Measurements from ENCODE around the gene LARGE1.

The LARGE1 gene

DNA sequence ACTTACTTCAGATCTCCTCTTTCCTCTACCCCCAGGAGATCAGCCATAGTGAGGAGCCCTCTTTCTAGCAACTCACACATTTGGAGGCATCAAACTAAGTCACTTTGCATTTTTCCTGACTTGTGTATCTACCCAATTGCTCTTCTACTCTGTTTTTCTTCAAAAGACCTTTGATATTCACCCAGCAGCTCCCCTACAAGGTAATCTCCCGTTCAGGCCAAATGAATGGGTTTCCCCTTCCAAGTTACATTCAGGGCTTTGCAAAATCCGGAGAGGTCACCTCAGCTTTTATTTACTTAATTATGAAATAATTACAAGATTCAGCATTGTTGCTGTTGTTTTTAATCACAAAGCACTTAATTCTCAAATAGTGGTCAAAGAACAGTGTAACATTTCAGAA is 6.1 kb downstream of the LARGE1 start:
- no peak for DNase-seq (ENCODE audit: low read depth in 2 of 2)

DNA sequence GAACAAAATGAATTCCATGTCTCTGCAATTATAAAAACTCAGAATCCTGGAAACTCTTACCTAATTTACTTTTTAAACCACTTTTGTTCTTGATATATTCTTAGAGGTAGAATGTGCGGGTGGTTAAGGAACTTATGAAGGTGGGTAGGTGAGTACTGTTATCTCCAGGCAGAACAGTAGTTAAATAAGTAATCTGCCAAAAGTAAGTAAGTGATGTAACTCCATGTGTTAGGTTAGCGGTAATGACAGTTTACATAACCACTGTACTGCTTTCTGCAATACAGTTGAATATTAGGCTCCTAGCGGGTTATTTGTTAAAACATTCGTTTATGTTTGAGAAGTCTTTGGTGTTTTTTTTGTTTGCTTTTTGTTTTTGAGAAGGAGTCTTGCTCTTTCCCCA is 7.1 kb downstream of the LARGE1 start:
- DNase-seq (ENCODE audit: low read depth in 2 of 2), result no peak

DNA sequence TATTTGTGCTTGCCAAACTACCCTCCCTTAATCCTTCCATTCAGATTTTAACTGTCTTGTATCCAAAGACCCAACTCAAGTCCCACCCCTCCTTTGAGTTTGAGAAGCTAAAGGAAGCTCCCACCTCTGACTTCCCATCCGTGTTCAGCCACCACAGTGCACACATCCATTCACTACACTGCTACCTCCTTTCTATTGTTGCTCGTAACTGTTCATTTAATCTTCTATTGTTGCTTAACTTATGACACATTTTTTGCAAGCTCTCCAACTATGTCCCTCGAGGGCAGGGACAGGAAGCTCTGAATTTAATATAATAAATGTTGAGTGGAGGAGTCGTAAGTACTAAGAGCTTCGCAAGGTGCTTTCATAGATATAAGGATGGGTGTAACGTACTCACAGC is 10.4 kb downstream of the LARGE1 start:
- DNase-seq (ENCODE audit: low read depth in 2 of 2), result no peak

DNA sequence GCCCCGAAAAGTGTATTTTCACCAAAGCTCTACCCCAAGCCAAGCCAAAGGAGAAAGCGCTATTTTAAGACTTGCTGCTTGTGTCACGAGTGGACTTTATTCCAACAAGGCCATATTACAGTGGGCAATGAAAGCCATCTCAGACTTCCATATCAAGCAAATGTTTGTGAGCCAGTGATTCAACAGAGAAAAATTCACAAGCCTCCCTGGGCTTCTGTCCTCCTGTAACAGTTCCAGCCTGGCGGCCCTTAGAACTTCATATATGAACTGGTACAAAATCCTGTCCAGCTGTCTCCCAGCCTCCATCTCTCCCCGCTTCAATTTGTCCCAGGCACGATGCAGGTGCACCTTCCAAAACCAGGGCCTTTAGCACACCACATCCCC is 11.2 kb downstream of the LARGE1 start:
- no peak for DNase-seq (ENCODE audit: low read depth in 2 of 2)

DNA sequence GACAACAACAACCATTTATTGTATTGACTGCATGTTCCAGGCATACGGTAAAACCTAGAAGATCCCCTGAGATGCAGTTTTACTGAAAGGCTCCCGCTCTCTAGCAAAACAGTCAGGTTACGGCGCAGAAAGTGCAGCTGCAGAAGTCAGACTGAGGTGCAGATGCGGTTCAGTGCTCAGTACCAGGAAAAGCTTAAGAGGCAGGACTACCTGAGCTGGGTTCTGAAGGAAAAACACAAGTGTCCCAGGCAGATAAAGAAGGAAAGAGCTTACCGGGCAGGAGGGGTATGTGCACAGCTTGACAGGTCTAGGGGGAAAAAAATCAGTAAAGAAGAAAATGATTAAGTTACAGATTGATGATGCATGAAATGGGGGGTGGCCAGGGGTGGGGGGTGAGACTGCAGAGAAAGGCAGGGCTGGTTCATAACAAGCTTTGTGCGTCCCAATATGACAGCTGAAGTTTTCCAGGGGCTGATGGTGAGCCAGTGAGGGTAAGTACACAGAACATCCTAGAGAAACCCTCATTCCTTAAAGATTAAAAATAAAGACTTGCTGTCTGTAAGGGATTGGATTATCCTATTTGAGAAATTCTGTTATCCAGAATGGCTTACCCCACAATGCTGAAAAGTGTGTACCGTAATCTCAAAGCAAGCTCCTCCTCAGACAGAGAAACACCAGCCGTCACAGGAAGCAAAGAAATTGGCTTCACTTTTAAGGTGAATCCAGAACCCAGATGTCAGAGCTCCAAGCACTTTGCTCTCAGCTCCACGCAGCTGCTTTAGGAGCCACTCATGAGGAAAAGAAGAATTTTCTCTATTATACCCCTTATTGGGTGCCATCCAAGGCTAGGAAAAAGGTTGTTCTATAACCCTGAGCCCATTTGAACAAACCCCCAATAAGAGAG is 11.9 kb downstream of the LARGE1 start:
- DNase-seq (ENCODE audit: low read depth in 2 of 2), result no peak

DNA sequence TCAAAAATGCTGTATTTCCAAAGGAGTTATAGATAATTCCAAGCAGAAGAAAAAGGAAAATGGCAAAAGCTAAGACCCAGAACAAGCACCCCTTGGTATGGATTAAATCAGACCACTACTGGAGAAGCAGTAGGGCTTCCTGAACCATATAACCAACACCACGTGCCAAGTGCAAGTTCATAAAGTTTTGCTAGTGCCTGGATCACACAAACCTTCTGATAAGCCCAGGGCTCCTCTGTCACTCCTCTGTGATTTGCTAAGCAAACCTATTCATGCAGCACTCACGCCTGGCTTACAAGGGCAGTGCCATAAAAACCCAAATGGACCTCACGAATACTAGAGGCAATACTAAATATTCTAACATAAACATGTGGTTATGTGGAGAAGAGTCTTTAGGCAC is 13.3 kb downstream of the LARGE1 start:
- DNase-seq (ENCODE audit: low read depth in 2 of 2), result no peak

DNA sequence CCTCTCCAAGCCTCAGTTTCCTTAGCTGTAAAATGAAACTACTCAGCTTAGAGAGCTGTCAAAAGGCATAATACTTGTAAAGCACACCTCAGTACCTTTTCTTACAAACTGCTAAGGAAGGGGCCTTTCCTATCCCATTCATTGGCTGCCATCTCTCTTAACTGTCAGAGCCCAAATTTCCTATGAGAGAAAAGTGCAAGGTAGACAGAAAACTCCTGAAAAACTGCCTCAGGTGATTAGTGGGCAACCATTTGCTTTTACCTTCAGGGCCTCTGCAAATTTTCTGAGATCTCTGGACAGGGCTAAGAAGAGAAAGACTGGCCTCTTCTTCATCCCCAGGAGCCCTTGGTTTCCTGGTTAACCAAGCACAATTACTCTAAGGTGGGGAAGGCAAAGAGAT is 13.8 kb downstream of the LARGE1 start:
- DNase-seq (ENCODE audit: low read depth in 2 of 2), result no peak

DNA sequence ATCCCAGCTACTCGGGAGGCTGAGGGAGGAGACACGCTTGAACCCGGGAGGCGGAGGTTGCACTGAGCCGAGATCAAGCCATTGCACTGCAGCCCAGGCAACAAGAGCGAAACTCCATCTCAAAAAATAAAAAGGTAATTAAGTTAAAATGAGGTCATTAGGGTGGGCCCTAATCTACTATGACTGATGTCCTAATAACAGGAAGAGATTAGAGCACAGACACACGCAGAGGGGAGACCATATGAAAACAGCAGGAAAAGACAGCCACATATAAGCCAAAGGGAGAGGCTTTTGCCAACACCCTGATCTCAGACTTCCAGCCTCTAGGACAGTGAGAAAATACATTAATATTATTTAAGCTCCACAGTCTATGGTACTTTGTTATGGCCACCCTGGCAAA is 17.3 kb downstream of the LARGE1 start:
- no peak for DNase-seq (ENCODE audit: low read depth in 2 of 2)

DNA sequence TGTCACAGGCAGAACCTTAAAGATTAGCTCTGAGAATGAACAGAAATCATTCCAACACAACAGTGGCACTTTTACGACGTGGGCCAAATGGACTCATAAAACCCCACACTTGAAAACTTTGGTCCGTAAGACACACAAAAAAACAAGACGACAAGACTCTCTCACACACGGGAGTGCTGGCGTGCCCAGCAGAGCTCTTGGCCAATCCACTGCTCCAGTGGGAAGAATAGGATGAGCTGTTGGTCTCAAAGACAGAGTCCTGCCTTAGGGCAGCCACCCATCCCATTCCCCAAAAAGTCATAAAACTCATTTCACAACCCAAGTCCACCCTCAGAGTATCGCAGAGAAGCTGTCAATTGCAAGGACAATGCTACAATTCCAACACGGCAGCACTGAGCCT is 18.2 kb downstream of the LARGE1 start:
- no peak for DNase-seq (ENCODE audit: low read depth in 2 of 2)

DNA sequence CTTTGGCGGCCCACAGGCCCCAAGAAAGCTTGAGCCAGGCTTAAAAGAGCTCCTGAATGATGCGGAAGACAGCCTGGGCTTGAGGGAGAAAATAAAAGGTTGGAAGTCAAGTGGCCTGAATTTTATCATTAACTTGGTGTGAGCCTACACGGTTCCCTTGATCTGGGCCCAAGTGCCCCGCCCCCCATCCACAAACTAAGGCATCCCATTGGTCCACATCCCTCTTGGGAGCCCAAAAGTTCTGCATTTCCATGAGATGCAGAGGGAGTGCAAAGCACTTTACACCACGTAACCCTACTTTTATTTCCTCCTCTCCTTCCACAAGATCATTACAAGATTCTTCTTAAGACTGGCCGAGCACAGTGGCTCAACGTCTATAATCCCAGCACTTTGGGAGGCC is 22.2 kb downstream of the LARGE1 start:
- no peak for DNase-seq (ENCODE audit: low read depth in 2 of 2)

DNA sequence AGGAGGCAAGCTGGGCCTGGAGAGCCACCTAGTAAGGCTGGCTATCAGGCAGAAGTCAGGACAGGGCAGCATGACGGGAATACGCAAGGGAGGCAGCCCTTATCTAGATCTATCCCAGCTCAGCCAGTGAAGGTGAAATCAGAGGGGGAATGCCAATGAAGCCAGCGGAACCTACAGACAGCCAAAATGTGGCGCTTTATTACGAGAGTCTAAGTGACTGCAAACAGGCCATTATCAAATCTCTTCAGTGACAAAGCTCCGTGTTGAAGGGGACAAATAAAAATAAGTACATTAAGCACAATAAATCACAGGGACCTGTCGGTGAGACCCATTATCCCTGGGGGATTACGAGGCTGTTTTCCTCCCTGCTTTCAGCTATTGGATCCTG is 22.8 kb downstream of the LARGE1 start:
- DNase-seq (ENCODE audit: low read depth in 2 of 2), result no peak

DNA sequence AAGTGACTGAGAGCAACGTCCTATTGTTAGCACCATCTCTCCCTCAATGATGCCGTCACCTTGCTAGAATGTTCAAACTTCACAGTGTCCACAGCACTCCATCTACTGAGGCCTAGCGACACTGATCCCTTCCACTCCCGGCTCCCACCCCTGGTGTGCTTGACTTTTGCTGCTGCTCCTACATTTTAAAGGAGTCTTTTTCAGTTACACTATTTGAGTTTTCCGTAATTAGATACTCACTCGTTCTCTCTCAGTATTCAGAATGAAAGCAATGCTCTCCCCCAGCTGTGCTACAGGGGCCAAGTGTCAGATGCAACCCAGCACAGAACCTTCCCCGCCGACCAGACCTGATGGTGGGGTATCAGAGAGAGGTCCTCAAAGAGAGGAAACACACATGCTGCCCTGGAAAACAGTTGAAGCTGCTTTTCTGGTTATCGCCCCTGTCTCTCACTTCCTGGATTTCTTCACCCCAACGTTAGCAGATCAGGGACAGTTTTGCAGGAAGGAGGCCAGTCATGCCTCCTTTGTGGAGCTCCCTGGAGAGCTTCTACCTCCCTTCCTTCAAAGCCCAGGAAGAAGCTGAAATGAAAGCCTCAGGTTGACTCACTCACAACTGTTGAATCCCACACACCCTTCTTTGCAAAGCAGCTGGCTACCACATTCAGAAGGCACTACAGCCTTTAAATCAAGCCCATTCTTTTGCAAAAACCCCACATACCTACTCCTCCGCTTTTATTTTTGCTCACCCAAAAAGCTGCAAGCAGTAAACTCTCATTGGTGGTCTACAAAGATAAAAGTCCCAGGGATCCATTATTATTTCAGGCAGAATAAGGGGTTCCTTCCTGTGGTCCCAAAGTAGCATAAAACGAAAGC is 23.5 kb downstream of the LARGE1 start:
- no peak for DNase-seq (ENCODE audit: low read depth in 2 of 2)

DNA sequence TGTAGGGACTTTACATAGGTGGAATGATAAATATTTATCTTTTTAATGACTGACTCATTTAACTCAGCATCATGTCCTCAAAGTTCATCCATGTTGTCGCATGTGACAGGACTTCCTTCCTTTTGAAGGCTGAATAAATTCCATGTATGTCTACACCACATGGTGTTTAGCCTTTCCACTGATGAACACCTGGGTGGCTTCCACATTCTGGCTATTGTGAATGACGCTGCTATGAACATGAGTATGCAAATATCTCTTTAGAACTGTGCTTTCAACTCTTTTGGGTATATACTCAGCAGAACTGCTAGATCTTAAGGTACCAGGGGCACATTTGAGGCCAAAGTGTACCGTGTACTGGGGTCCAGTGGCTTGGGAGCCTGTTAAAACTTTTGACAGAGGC is 24.1 kb downstream of the LARGE1 start:
- DNase-seq (ENCODE audit: low read depth in 2 of 2), result no peak

DNA sequence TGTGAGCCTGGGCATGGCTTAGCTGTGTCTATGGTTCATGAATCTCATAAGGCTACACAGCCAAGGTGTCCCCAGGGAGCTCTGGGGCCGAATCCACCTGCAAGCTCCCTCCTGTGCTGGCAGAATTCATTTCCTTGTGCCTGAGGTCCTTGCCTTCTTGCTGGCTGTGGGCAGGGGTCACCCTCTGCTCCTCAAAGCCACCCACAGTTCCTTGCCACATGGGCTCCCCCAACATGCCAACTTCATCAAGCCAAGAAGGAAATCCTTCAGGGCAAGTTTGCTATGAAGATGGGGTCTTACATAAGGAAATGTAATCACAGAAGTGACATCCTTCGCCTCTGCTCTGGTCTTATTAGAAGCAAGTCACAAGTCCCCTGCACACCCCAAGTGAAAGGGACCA is 24.8 kb downstream of the LARGE1 start:
- no peak for DNase-seq (ENCODE audit: low read depth in 2 of 2)

DNA sequence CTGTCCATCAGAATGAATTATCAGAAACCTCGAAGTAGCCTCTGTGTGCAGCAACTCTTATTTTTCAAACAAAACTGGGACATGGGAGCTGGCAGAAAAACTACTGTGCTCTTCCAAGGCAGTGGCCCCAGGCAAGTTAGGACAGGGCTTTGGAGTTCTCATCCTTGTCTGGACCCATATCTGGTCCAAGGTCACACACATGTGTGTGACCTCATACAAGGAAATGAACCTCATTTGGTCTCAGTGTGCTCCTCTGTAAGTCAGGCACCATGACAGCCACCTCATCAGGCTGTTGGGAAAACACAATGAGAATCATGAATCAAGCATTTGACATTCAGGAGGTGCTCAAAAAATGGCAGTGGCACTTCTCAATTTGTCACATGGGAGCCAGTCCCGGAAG is 25.8 kb downstream of the LARGE1 start:
- DNase-seq (ENCODE audit: low read depth in 2 of 2), result no peak

DNA sequence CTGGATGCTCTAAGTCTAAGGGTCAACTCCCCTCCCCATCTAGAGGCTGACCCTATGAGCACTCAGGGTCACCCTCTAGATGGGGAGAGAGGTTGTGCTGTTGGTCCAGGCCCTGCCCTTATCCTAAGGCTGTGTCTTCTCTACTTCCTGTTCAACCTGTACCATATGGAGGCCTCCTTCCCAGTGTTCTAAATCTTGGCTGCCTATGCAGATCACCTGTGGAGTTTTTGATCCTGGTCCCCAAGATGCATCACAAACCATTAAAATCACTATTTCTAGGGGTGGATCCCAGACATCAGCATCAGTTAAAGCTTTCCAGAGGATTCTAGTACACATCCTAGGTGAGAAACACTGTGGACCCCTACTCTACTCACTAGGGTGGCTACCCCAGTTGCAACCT is 26.2 kb downstream of the LARGE1 start:
- DNase-seq (ENCODE audit: low read depth in 2 of 2), result no peak

DNA sequence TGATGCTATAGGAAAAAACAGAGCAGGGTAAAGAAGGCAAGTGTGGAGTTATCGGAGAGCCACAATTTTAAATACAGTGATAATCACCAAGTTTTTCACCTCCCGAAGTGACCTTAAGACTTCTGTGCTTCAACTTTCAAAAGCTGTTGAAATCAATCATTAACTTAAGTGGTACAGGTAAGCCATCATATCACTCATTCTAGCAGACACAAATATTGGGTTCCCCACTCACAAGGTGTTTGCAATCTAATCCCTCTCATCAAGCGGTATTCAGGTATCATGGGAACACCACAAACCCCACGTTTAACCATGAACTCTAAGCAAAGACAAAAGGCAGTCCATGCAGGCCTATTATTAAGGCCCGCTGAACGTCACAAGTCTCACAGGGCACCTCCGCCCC is 26.8 kb downstream of the LARGE1 start:
- no peak for DNase-seq (ENCODE audit: low read depth in 2 of 2)

DNA sequence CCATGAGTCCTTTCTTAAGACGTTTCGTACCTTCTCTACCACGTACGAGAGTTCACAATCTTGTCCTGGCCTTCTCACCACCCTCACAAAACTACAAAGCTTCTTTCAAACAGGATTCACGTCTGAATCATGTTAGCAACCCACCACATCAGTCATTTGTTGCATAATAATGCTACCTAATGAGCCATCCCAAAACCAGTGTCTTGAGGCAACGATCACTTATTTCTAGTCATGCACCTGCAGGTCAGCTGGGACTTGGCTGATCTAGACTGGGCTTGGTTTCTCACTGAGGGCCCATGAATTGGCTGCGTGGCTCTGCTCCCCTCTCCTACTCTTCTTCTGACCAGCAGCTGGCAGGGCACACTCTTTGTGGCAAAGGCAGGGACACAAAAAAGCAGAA is 28.3 kb downstream of the LARGE1 start:
- no peak for DNase-seq (ENCODE audit: low read depth in 2 of 2)

DNA sequence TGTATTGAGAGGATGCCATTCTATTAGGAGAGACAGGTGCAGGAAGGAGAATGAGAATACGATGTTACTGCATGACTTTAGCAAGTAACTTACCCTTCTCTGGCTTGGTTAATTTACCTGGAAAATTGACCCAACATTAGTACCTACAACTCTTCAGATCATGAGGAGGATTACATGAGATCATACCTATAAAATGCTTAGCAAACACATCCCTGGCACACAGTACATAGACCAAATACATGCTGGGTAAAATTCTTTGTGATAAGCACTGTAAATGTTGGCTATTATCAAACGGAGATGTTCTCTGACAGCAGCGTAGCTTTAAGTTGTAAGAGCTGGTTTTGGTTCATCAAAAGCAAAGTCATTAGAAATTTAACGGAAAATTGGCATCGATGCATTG is 28.8 kb downstream of the LARGE1 start:
- no peak for DNase-seq (ENCODE audit: low read depth in 2 of 2)

DNA sequence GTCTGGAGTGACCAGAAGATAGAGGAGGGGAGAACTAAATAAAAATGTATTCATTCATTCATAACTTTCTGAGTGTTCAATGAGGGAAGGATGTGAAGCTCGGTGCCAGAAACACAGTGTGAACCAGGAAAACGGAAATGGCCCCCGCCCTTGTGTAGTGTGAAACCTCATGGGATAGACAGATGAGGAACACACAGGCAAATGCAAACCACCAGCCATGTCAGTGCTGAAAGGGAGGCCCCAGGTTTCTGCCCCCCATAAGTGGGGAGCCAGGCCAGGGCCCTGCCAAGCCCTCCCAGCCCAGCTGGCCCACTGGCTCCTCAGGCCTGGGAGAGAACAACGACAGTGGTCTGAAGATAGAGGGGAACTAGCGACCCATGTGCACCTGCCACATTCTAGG is 30.5 kb downstream of the LARGE1 start:
- no peak for DNase-seq (ENCODE audit: low read depth in 2 of 2)

DNA sequence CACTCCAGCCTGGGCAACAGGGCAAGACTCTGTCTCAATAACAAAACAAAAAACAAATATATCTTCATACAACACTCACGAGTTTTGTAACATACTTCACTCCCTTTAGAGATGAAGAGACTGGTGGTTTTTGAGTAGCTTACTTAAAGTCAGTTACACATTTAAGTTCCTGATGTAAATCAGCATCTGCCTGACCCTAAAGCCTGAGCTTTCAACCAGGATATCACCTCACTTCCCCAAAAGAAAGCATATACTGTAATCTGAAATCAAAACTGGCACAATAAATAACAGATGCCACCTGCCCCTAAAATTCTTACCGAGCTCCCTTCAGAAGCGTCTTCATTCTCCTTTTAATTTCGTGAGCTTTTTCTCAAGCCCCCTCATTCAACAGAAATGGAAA is 31.5 kb downstream of the LARGE1 start:
- DNase-seq (ENCODE audit: low read depth in 2 of 2), result no peak

DNA sequence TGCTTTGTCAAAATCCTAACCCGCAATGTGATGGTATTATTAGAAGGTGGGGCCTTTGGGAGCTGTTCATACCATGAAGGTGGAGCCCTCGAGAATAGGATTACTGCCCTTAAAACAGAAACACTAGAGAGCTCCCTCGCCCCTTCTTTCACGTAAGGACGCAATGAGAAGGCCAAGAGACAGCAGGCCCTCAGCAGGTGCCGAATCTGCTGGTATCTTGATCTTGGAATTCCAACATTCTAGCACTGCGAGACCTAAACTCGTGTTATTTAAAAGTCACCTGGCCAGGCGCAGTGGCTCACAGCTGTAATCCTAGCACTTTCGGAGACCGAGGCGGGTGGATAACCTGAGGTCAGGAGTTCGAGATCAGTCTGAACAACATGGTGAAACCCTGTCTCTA is 33.1 kb downstream of the LARGE1 start:
- no peak for DNase-seq (ENCODE audit: low read depth in 2 of 2)

DNA sequence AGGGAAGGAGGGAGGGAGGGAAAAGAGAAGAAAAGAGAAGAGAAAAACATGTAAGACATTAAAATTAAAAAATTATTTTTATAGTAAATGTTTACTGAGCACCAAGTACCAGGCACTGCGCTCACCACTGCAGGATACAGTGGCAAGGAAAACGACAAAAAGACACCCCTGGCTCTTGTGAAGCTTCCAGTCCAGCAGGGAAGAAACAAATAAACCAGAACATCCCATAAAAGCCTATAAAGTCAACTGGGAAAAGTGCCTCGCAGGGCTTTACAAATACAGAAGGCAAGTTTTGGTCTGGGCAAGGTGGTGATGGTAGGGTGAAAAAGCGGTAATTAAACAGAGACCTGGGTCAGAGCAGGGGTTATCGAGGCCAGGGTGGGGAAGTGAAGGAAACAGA is 33.6 kb downstream of the LARGE1 start:
- DNase-seq (ENCODE audit: low read depth in 2 of 2), result no peak

Data from stimulated activated CD4-positive, alpha-beta T cell treated with anti-CD3 and anti-CD28 coated beads, Interleukin-1b, Interleukin-23, amount 100 ng/mL, for 1 hour (primary cell).